ENCODE results near the gene RDX.

DNA sequence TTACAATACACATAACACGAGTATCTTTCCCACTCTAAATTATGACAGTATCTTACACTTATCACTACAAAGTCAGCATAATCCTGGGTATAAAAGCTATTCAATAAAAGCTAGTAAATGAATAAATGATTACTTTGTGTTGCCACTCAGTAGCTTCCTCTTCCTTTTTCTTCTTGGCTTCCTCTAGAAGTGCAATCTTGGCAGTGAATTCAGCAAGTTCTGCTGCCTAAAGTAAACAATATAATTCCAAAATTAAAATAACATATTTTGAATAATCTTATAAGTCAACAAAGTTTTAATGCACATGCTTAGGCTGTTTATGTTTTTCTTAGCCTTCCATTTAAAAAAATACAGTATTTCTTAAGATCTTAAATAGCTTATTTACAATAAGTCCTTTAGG, 60.4 kb downstream of the RDX start:
- TF ChIP-seq, protein P1, sequence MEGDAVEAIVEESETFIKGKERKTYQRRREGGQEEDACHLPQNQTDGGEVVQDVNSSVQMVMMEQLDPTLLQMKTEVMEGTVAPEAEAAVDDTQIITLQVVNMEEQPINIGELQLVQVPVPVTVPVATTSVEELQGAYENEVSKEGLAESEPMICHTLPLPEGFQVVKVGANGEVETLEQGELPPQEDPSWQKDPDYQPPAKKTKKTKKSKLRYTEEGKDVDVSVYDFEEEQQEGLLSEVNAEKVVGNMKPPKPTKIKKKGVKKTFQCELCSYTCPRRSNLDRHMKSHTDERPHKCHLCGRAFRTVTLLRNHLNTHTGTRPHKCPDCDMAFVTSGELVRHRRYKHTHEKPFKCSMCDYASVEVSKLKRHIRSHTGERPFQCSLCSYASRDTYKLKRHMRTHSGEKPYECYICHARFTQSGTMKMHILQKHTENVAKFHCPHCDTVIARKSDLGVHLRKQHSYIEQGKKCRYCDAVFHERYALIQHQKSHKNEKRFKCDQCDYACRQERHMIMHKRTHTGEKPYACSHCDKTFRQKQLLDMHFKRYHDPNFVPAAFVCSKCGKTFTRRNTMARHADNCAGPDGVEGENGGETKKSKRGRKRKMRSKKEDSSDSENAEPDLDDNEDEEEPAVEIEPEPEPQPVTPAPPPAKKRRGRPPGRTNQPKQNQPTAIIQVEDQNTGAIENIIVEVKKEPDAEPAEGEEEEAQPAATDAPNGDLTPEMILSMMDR (conservative IDR thresholded peaks at IDR 0.05; ENCODE audit: low read depth, low read length) = no peak
- no peak for TF ChIP-seq POLR2A (IDR thresholded peaks at IDR 0.05; ENCODE audit: low read depth, low read length)
- no peak for TF ChIP-seq RFX5 (IDR thresholded peaks at IDR 0.05; ENCODE audit: low read depth, low read length)
- no peak for TF ChIP-seq CEBPB (IDR thresholded peaks at IDR 0.05; ENCODE audit: low read depth, low read length)
- TF ChIP-seq RAD21 (IDR thresholded peaks at IDR 0.05; ENCODE audit: low read length) = no peak
- TF ChIP-seq, protein P2, sequence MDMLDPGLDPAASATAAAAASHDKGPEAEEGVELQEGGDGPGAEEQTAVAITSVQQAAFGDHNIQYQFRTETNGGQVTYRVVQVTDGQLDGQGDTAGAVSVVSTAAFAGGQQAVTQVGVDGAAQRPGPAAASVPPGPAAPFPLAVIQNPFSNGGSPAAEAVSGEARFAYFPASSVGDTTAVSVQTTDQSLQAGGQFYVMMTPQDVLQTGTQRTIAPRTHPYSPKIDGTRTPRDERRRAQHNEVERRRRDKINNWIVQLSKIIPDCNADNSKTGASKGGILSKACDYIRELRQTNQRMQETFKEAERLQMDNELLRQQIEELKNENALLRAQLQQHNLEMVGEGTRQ (IDR thresholded peaks at IDR 0.05; ENCODE audit: low read depth, low read length) = no peak
- no peak for TF ChIP-seq BHLHE40 (IDR thresholded peaks at IDR 0.05; ENCODE audit: low read depth, low read length)
- TF ChIP-seq RCOR1 (IDR thresholded peaks at IDR 0.05; ENCODE audit: insufficient replicate concordance, low read length) = no peak
- TF ChIP-seq FOS (IDR thresholded peaks at IDR 0.05; ENCODE audit: low read depth, low read length) = no peak
- TF ChIP-seq MAZ (IDR thresholded peaks at IDR 0.05; ENCODE audit: borderline replicate concordance, low read depth, low read length) = no peak
